Left lung (tissue), 14 donors: Measurements from ENCODE around the gene GMNC. TPM values are rescaled to one million over a fixed set of nuclear protein-coding genes. Genes with fewer than 3 reads are reported as not detected.
A peak's percentile ranks its signal among the peaks of the same experiment; 100 is the strongest.

Source experiments
- ATAC-seq: fragments of 200-7000 bp; cut with Tn5 transposase; one replicate; pipeline ENCODE4 v1.9.1; 2020; ENCODE audit warnings: moderate library complexity
- DNase-seq, 4 donors: peaks; one replicate each; pipeline ENCODE4 v3.0.0-alpha.2; 2013 to 2020
- H3K27ac ChIP-seq, 2 donors: fragments of 200-600 bp; sonication (generic) in 1 of 2; one replicate each; pipeline versions ENCODE4 v1.5.0 to v1.8.0; 2020 to 2021
- H3K27me3 ChIP-seq, 2 donors: fragments of 200-600 bp; sonication (generic) in 1 of 2; one replicate each; pipeline versions ENCODE4 v1.5.0 to v1.8.0; 2020 to 2021
- H3K36me3 ChIP-seq, 2 donors: fragments of 200-600 bp; sonication (generic) in 1 of 2; one replicate each; pipeline versions ENCODE4 v1.5.0 to v1.8.0; 2020 to 2021
- H3K4me1 ChIP-seq, 2 donors: fragments of 200-600 bp; one replicate each; pipeline ENCODE4 v1.8.0; 2021
- H3K4me3 ChIP-seq, 2 donors: fragments of 200-600 bp; sonication (generic) in 1 of 2; one replicate each; pipeline versions ENCODE4 v1.5.0 to v1.8.0; 2020 to 2021; ENCODE audit warnings: mild to moderate bottlenecking in 1 of 2
- H3K9me3 ChIP-seq, 2 donors: fragments of 200-600 bp; sonication (generic) in 1 of 2; one replicate each; pipeline versions ENCODE4 v1.5.0 to v1.8.0; 2020 to 2021
- CTCF ChIP-seq, 2 donors: fragments of 200-600 bp; sonication (generic) in 1 of 2; IDR thresholded peaks; one replicate each; pipeline versions ENCODE4 v1.5.0 to v1.8.0; 2021; ENCODE audit warnings: antibody characterized with exemption in 2 of 2
- intact Hi-C, 2 donors: fragments of 100-400 bp; cut with DNase I; formaldehyde crosslinking; loops; one replicate each; pipeline versions ENCODE4 v1.11.2 to v1.14.2; 2022
- long read RNA-seq, 12 donors: library from polyadenylated mRNA in 2 of 12; unstranded in 2 of 12; transcript quantifications; one replicate each; pipeline ENCODE4 v2.0.0 and lab custom pipeline, GENCODE V29; 2019 to 2026
- polyA plus RNA-seq, 6 donors: library from polyadenylated mRNA; unstranded; fragments of 120-200 nt; gene quantifications; one replicate each; pipeline ENCODE4 v1.2.1, GENCODE V29; 2013; ENCODE audit not compliant: insufficient read length in 6 of 6
- total RNA-seq, 2 donors: library from RNA; stranded (reverse); fragmentation: NEBNext Ultra II Directional; extraction: Animal tissue kit (Norgen Biotek cat#: 25700); gene quantifications; one replicate each; pipeline ENCODE4 v1.2.1, GENCODE V29; 2021
- donor health status: DM: no; HTN: yes; CAD: no.
- donor health status: DM: no; HTN: no; CAD: no.

GMNC gene
- not detected for total RNA-seq
- polyA plus RNA-seq = under 1 TPM in 1 of 6 donors, not detected in 5; 0.04 TPM
- long read RNA-seq, donor 1 = 0 reads
- long read RNA-seq, donor 2 = 0 reads
- long read RNA-seq, donor 3 = 0 reads
- long read RNA-seq, donor 4 = 0 reads
- long read RNA-seq, donor 5 = 0 reads
- long read RNA-seq, donor 6 = 0 reads
- long read RNA-seq, donor 7 = 0 reads
- long read RNA-seq, donor 8 = 0 reads
- long read RNA-seq, donor 9 = 0 reads
- long read RNA-seq, donor 10 = 0 reads
- long read RNA-seq, donor 11 = 0 reads
- long read RNA-seq, donor 12 = 0 reads

- H3K27me3 ChIP-seq = peaks cover 13 to 57% of the 10 kb centered on the region in 2 donors
- no peaks in the 10 kb centered on the region for H3K36me3 ChIP-seq
- no peak for TF ChIP-seq CTCF (IDR thresholded peaks at IDR 0.05)
- intact Hi-C loops = no loop called here
- H3K4me3 ChIP-seq = peak within 1 kb of the TSS; percentile 38 to 52
- DNase-seq = peak; percentile 14 to 91 (median 68)
- ATAC-seq = peak; percentile 99
- no peak within 1 kb of the TSS for H3K27ac ChIP-seq
- no peaks in the 10 kb centered on the region for H3K4me1 ChIP-seq
- no peaks in the 10 kb centered on the region for H3K9me3 ChIP-seq
These were observed at the start of gene GMNC for GRCh38 chr3:190862209-190863118. Gene GMNC (minus strand): TSS chr3:190862694. CDS start chr3:190862615, 79 bp downstream.

- no peaks in the 10 kb centered on the region for H3K4me1 ChIP-seq
- TF ChIP-seq CTCF (IDR thresholded peaks at IDR 0.05) = no peak
- no peak for DNase-seq
- no peak overlapping the region for H3K4me3 ChIP-seq
- intact Hi-C loops = no loop called here
- no peaks in the 10 kb centered on the region for H3K27me3 ChIP-seq
- H3K36me3 ChIP-seq = no peaks in the 10 kb centered on the region
- H3K27ac ChIP-seq = no peak overlapping the region
- no peak for ATAC-seq
- no peaks in the 10 kb centered on the region for H3K9me3 ChIP-seq
These were observed 48.9 kb upstream of the GMNC start for GRCh38 chr3:190911382-190911781.

GRCh38 chr3:190909908-190910307 is 47.4 kb upstream of the GMNC start:
- H3K27ac ChIP-seq = no peak overlapping the region
- no peaks in the 10 kb centered on the region for H3K36me3 ChIP-seq
- no peak for ATAC-seq
- TF ChIP-seq CTCF (IDR thresholded peaks at IDR 0.05) = no peak
- intact Hi-C loops = no loop called here
- no peaks in the 10 kb centered on the region for H3K9me3 ChIP-seq
- H3K4me1 ChIP-seq = no peaks in the 10 kb centered on the region
- H3K27me3 ChIP-seq = no peaks in the 10 kb centered on the region
- no peak for DNase-seq
- H3K4me3 ChIP-seq = no peak overlapping the region

GRCh38 chr3:190903156-190903555 is 40.7 kb upstream of the GMNC start:
- no peak overlapping the region for H3K27ac ChIP-seq
- H3K27me3 ChIP-seq = no peaks in the 10 kb centered on the region
- no peaks in the 10 kb centered on the region for H3K36me3 ChIP-seq
- H3K4me3 ChIP-seq = no peak overlapping the region
- TF ChIP-seq CTCF (IDR thresholded peaks at IDR 0.05) = no peak
- intact Hi-C loops = no loop called here
- no peak for ATAC-seq
- DNase-seq = no peak
- peaks cover 0 to 14% of the 10 kb centered on the region in 2 donors for H3K9me3 ChIP-seq
- H3K4me1 ChIP-seq = no peaks in the 10 kb centered on the region

- intact Hi-C loops = no loop called here
- ATAC-seq = no peak
- no peak overlapping the region for H3K27ac ChIP-seq
These were observed 39.8 kb upstream of the GMNC start for GRCh38 chr3:190902292-190902691.

More at GRCh38 chr3:190902292-190902691, 39.8 kb upstream of the GMNC start:
- H3K36me3 ChIP-seq = no peaks in the 10 kb centered on the region
- peaks cover 0 to 19% of the 10 kb centered on the region in 2 donors for H3K9me3 ChIP-seq
- H3K4me3 ChIP-seq = no peak overlapping the region
- no peak for TF ChIP-seq CTCF (IDR thresholded peaks at IDR 0.05)
- H3K27me3 ChIP-seq = no peaks in the 10 kb centered on the region
- DNase-seq = no peak
- no peaks in the 10 kb centered on the region for H3K4me1 ChIP-seq
